ENCODE measurements around the gene THSD4. TPM values are rescaled to one million over a fixed set of nuclear protein-coding genes. Genes with fewer than 3 reads are reported as not detected.

The THSD4 gene
- total and polyA plus RNA-seq, 2 donors, result 23.9 to 75.1 TPM

DNA sequence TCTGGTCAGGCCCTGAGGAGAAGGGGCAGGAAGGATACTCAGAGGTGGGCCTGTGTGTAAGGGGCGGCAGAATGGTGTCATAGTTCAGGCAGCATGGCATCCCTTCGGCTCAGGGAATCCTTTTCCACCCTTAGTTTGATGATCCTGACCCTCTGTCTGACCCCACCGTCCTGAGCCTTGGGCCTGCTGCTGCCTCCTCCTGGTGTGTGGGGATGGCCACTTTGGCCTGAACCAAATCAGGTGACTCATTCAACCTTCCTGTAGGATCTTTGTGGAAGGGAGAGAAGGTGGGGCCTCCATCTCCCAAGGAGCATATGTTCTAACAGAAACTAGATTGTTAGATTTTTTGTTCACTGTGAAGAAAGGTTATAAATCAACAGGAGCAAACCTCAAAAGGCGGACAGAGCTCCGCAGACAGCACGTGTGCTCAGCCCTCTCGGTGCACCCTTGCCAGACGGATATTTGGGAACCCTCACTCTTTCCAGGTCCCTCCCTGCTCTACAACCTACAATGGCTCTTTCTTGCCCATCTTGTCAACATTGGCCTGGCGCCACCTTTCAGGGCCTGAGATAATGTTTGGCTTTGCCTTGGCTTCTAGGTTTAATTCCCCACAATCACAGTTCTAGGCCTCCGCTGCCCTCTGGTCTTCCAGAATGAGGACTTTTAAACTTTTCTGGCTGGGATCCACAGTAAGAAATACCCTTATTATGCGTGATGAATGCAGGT, 21.7 kb downstream of the THSD4 start:
- no peak for DNase-seq (ENCODE audit: extremely low spot score)

DNA sequence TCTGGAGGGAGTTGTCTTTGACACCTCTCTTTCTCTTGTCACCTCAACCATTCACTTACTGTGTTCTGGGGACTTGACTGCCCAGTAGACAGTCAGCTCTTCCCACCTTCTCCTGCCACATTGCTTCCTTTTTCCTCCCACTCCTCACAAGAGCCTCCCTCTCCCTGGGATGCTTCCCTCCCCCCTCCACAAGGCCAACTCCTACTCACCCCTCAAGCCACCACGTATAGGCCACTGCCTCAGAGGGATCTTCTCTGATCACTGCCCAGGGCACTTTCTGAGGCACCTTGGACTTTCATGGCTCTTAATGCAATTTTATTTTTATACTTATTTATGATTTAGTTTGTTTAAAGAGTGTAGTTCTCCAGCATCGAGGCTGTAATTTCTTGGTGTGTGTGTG, 23.2 kb downstream of the THSD4 start:
- no peaks in the 10 kb centered on the region for H3K36me3 ChIP-seq (ENCODE audit: insufficient read depth)
- no peak overlapping the region for H3K4me3 ChIP-seq (ENCODE audit: low read depth, low read length)
- no peaks in the 10 kb centered on the region for H3K4me1 ChIP-seq (ENCODE audit: insufficient read depth)
- no peak overlapping the region for H3K27ac ChIP-seq (ENCODE audit: low read depth)
- DNase-seq (ENCODE audit: extremely low spot score), result no peak
- WGBS, result 60% methylated on average over 2 of the region's 2 CpGs

More for the DNA sequence above, 21.7 kb downstream of the THSD4 start:
- no peak overlapping the region for H3K4me3 ChIP-seq (ENCODE audit: low read depth, low read length)
- no peak overlapping the region for H3K27ac ChIP-seq (ENCODE audit: low read depth)
- H3K36me3 ChIP-seq (ENCODE audit: insufficient read depth), result no peaks in the 10 kb centered on the region
- WGBS, result 81% methylated on average over 11 of the region's 11 CpGs
- H3K4me1 ChIP-seq (ENCODE audit: insufficient read depth), result no peaks in the 10 kb centered on the region

DNA sequence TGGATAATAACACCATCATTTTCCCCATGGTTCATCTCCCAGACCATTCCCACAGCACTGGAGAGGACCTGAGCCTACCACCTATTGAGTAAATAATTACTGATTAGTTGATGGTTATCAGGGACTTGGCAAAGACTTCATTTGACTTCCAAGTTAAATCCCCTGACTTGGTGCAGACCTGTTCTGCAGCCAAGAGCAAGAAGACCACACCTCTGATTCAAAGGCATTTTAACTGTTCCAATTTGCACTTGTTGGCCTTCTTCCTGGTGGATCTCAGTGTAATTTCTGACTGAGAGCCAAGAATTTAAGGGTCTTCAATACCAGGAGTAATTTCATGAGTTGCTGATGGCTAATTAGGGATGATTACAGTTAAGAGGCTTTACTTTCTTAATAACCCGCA, 24.0 kb downstream of the THSD4 start:
- Histone ChIP-seq H3K36me3 (ENCODE audit: insufficient read depth) (no peaks in the 10 kb centered on the region), H3K27ac (ENCODE audit: low read depth) (no peak overlapping the region), H3K4me3 (ENCODE audit: low read depth, low read length) (no peak overlapping the region), H3K4me1 (ENCODE audit: insufficient read depth) (no peaks in the 10 kb centered on the region)
- WGBS, result 86% methylated on average over 1 of the region's 1 CpG
- DNase-seq (ENCODE audit: extremely low spot score), result no peak

- H3K36me3 ChIP-seq (ENCODE audit: insufficient read depth), result no peaks in the 10 kb centered on the region
- no peak overlapping the region for H3K27ac ChIP-seq (ENCODE audit: low read depth)
- H3K4me3 ChIP-seq (ENCODE audit: low read depth, low read length), result no peak overlapping the region
- DNase-seq (ENCODE audit: extremely low spot score), result no peak
- H3K4me1 ChIP-seq (ENCODE audit: insufficient read depth), result no peaks in the 10 kb centered on the region
- 91% methylated on average over 5 of the region's 5 CpGs for WGBS
These were observed 26.3 kb downstream of the THSD4 start for GRCh38 chr15:71141572-71141971.

DNA sequence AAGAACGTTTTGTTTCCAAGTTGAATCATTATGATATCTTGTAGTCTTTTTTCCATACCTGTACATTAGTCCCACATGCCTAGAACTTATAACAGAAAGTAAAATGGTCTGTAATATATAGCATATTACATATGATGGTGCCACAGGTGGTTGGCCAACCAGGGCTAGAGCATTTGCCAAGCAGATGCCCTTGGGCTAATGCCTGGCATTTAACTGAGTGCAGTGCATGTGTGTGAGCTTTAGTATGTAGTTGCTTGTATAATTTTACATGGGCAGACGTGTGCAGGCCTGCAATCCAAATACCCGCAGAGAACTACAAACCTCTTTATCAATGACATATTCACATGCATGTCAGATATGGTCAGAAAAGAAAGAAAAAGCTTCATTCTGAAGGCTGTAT, 27.5 kb downstream of the THSD4 start:
- WGBS, result 84% methylated on average over 3 of the region's 3 CpGs
- Histone ChIP-seq H3K36me3 (ENCODE audit: insufficient read depth) (no peaks in the 10 kb centered on the region), H3K4me3 (ENCODE audit: low read depth, low read length) (no peak overlapping the region), H3K27ac (ENCODE audit: low read depth) (no peak overlapping the region), H3K4me1 (ENCODE audit: insufficient read depth) (no peaks in the 10 kb centered on the region)
- no peak for DNase-seq (ENCODE audit: extremely low spot score)

DNA sequence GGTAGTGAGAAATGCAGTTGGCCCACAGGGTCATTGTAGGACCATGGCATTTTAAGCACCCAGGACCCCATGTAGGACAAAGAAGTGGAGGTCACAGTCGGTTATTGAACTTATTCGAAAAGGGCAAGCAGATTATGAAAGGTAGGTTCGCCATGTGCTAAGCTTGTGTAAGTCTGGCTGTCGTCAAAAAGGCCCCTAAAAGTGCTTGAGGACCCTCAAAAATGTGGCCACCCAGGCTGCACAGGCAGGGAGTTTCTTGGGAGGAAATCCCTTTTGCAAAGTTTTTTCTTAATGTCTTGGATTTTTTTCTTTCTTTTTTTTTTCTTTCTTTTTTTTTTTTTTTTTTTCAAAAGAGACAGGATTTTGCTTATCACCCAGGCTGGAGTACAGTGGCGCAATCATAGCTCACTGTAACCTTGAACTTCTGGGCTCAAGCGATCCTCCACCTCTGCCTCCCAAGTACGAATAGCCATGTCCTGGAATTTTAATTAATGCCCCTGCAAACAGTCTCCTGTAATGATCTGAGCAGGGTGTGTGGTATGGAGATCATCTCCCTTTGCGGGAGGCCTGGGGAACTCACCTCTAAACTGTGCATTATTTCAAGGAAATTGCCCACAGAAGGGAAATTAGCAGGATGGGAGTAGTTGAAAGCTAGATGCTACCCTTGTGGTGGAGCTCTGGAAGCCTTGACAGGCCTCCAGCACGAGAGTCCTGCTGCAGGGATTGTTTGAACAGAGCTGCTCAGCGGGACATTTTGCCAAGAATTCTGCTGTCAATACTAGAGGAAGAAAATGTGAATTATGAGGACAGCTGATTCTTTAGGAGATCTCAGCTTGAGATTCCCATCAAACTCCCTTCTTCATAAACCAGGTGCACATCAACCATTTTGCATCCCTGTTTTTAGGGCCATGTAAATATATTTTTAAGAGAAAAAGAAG, 28.4 kb downstream of the THSD4 start:
- no peak for DNase-seq (ENCODE audit: extremely low spot score)
- no peaks in the 10 kb centered on the region for H3K4me1 ChIP-seq (ENCODE audit: insufficient read depth)
- H3K4me3 ChIP-seq (ENCODE audit: low read depth, low read length), result no peak overlapping the region
- no peak overlapping the region for H3K27ac ChIP-seq (ENCODE audit: low read depth)
- WGBS, result 87% methylated on average over 10 of the region's 10 CpGs
- no peaks in the 10 kb centered on the region for H3K36me3 ChIP-seq (ENCODE audit: insufficient read depth)

DNA sequence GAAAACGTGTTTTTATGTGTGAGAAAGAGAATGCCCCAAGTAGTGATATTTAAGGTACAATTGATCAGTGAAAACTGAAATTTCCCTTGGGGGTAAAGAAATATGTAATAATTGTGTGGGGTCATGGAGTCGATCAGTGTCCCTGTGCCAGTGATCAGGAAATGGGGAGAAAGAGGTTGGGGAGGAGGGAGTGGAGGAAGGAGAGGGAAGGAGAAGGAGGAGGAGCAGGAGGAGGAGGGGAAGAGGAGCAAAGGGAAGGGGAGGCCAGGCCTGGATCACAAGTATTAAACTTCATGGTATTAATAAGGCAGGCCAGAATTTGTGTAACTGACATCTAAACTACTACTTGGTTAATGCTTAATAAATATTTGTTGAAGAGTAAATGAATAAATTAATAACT, 30.4 kb downstream of the THSD4 start:
- Histone ChIP-seq H3K4me1 (ENCODE audit: insufficient read depth) (no peaks in the 10 kb centered on the region), H3K36me3 (ENCODE audit: insufficient read depth) (no peaks in the 10 kb centered on the region), H3K27ac (ENCODE audit: low read depth) (no peak overlapping the region), H3K4me3 (ENCODE audit: low read depth, low read length) (no peak overlapping the region)
- 83% methylated on average over 2 of the region's 2 CpGs for WGBS
- DNase-seq (ENCODE audit: extremely low spot score), result no peak

DNA sequence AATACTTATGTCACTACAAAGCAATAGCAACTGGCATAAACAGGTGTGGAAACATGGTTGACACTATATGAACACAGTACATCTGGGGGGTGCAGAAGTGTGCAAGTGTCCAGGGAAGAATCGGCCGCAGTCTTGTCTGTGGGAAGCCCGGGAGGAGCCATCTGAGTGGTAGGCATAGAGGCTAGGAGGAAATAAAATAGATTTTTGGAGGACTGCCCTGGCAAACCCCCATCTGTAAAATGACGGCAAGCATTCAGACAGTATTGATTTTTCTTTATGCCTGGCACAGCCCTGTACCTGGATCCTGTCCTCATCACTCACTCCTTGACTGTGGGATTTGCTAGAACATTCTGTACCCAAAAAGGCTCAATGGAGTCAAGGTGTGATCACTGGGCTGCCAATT, 31.3 kb downstream of the THSD4 start:
- Histone ChIP-seq H3K4me3 (ENCODE audit: low read depth, low read length) (no peak overlapping the region), H3K27ac (ENCODE audit: low read depth) (no peak overlapping the region), H3K36me3 (ENCODE audit: insufficient read depth) (no peaks in the 10 kb centered on the region), H3K4me1 (ENCODE audit: insufficient read depth) (no peaks in the 10 kb centered on the region)
- DNase-seq (ENCODE audit: extremely low spot score), result no peak
- 93% methylated on average over 4 of the region's 4 CpGs for WGBS

DNA sequence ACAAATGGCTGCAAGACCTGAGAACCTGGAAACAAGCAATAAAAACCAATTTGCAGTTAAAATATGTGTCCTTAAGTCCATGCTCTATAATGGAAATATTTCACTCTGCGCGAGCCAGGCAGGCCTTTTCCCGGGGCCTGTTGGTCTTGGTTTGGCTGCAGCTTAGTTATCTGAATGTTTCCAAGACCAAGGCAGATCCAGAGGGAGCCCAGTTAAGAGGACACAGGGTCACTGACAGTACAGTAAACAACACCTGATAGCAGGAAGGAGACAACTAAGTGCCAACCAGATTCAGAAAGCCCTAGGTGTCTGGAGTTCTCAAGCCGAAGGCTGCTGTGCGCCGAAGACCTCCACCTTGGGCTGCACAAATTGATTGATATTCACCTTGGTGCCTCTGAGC, 32.8 kb downstream of the THSD4 start:
- Histone ChIP-seq H3K4me3 (ENCODE audit: low read depth, low read length) (no peak overlapping the region), H3K4me1 (ENCODE audit: insufficient read depth) (no peaks in the 10 kb centered on the region), H3K36me3 (ENCODE audit: insufficient read depth) (no peaks in the 10 kb centered on the region), H3K27ac (ENCODE audit: low read depth) (no peak overlapping the region)
- 75% methylated on average over 6 of the region's 6 CpGs for WGBS
- no peak for DNase-seq (ENCODE audit: extremely low spot score)

- no peak for DNase-seq (ENCODE audit: extremely low spot score)
- H3K4me1 ChIP-seq (ENCODE audit: insufficient read depth), result no peaks in the 10 kb centered on the region
- WGBS, result 46% methylated on average over 7 of the region's 7 CpGs
- H3K4me3 ChIP-seq (ENCODE audit: low read depth, low read length), result no peak overlapping the region
- no peak overlapping the region for H3K27ac ChIP-seq (ENCODE audit: low read depth)
- H3K36me3 ChIP-seq (ENCODE audit: insufficient read depth), result no peaks in the 10 kb centered on the region
These were observed 34.6 kb downstream of the THSD4 start for GRCh38 chr15:71149646-71150557.

DNA sequence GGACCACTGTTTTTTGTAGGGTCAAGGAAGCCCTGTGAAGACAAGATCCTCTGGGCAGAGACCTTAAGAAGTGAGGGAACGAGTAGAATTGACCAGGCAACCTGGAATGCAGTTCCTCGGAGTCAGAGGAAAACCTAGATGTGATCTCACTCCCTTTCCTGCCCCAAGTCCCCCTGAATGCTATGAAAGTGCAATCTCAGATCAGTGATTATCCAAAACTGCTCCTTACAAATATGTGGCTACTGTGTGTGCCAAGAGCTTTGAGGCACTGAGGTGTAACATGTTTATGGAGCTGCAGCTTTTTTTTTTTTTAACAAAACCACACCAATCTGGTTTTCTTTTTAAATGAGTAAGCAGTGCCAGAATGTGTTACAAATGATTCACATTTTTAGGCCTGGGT, 35.8 kb downstream of the THSD4 start:
- Histone ChIP-seq H3K4me3 (ENCODE audit: low read depth, low read length) (no peak overlapping the region), H3K4me1 (ENCODE audit: insufficient read depth) (no peaks in the 10 kb centered on the region), H3K36me3 (ENCODE audit: insufficient read depth) (no peaks in the 10 kb centered on the region), H3K27ac (ENCODE audit: low read depth) (no peak overlapping the region)
- DNase-seq (ENCODE audit: extremely low spot score), result no peak
- WGBS, result 71% methylated on average over 2 of the region's 2 CpGs

DNA sequence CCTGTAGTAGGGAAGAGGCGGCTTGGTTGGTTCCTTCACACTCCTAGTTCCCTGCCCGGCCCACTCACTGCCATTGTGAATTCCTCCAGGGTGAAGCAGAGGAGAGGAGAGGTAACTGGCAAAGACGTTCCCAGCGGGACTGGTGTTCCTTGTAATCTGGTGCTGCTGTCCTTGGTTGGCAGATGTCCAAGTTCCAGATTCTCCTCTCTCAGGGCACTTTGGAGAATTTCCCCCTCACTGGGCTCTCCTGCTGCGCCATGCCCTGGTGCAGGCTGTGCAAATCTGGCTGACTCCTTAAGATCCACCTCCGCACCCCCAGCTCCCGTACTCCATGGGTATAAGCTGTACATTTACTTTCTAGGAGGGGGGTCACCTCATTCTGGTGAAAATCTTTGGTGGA, 37.3 kb downstream of the THSD4 start:
- H3K36me3 ChIP-seq (ENCODE audit: insufficient read depth), result no peaks in the 10 kb centered on the region
- no peak overlapping the region for H3K4me3 ChIP-seq (ENCODE audit: low read depth, low read length)
- DNase-seq (ENCODE audit: extremely low spot score), result no peak
- WGBS, result 74% methylated on average over 7 of the region's 7 CpGs
- no peak overlapping the region for H3K27ac ChIP-seq (ENCODE audit: low read depth)
- H3K4me1 ChIP-seq (ENCODE audit: insufficient read depth), result no peaks in the 10 kb centered on the region

- H3K4me3 ChIP-seq (ENCODE audit: low read depth, low read length), result no peak overlapping the region
- WGBS, result 52% methylated on average over 8 of the region's 8 CpGs
- H3K36me3 ChIP-seq (ENCODE audit: insufficient read depth), result no peaks in the 10 kb centered on the region
- DNase-seq (ENCODE audit: extremely low spot score), result no peak
- H3K27ac ChIP-seq (ENCODE audit: low read depth), result no peak overlapping the region
- no peaks in the 10 kb centered on the region for H3K4me1 ChIP-seq (ENCODE audit: insufficient read depth)
These were observed 38.7 kb downstream of the THSD4 start for GRCh38 chr15:71153823-71154524.
